Panc1 (cell line): ENCODE results near the gene PTPRN. TPM values are rescaled to one million over a fixed set of nuclear protein-coding genes. Genes with fewer than 3 reads are reported as not detected.

Experiments used
- ATAC-seq: fragments of 200-7000 bp; cut with Tn5 transposase; 2 replicates; pipeline ENCODE4 v1.9.1; 2020; ENCODE audit warnings: mild to moderate bottlenecking, moderate library complexity
- BruUV-seq: library from RNA; stranded (reverse); fragments of 400-500 nt; replicated peaks from 2 replicates; lab custom pipeline; 2021; lab: Mats Ljungman, UMichigan
- CTCF ChIA-PET: fragments of 300-600 bp; sonication (Branson Sonifier 250); formaldehyde crosslinking; loops from one replicate; lab custom pipeline; 2022; ENCODE audit warnings: antibody characterized with exemption; lab: Charles Lee
- POLR2A ChIA-PET: fragments of 300-600 bp; sonication (Branson Sonifier 250); formaldehyde crosslinking; loops from one replicate; lab custom pipeline; 2022; ENCODE audit warnings: antibody characterized with exemption; lab: Charles Lee
- DNase-seq: peaks from one replicate; pipeline ENCODE4 v3.0.0-alpha.2; 2010; ENCODE audit warnings: low read depth, low spot score
- H3K27ac ChIP-seq: 2 replicates; pipeline ENCODE4 v1.5.1; 2011; ENCODE audit warnings: mild to moderate bottlenecking, low read length, inconsistent platforms
- H3K27me3 ChIP-seq: fragments of 200-500 bp; sonication (Bioruptor generic); 2 replicates; pipeline ENCODE4 v1.6.0; 2014; ENCODE audit warnings: low read length, inconsistent platforms; ENCODE audit not compliant: control insufficient read depth, insufficient read depth
- H3K36me3 ChIP-seq: fragments of 200-500 bp; sonication (Bioruptor generic); 2 replicates; pipeline ENCODE4 v1.5.1; 2014; ENCODE audit warnings: inconsistent platforms, mild to moderate bottlenecking, low read length, moderate library complexity; ENCODE audit not compliant: control insufficient read depth, insufficient read depth
- H3K4me1 ChIP-seq: 2 replicates; pipeline ENCODE4 v1.5.1; 2011; ENCODE audit warnings: inconsistent platforms, mild to moderate bottlenecking, low read length, moderate library complexity; ENCODE audit not compliant: control insufficient read depth, insufficient read depth
- H3K4me3 ChIP-seq, 2 experiments: 2 replicates each; pipeline ENCODE4 v1.5.1; 2011 to 2012; ENCODE audit warnings: low read depth in 2 of 2, low read length in 2 of 2, mild to moderate bottlenecking in 2 of 2, inconsistent platforms in 1 of 2, moderate library complexity in 1 of 2
- H3K9me3 ChIP-seq: fragments of 200-500 bp; sonication (Bioruptor generic); 2 replicates; pipeline ENCODE4 v1.5.1; 2014; ENCODE audit warnings: low read depth, mild to moderate bottlenecking, inconsistent platforms, low read length, moderate library complexity; ENCODE audit not compliant: control insufficient read depth, insufficient read depth
- CTCF ChIP-seq: fragments of 450-650 bp; IDR thresholded peaks from 2 replicates; pipeline ENCODE4 v1.5.1; 2017; ENCODE audit warnings: mild to moderate bottlenecking
- POLR2AphosphoS5 ChIP-seq: IDR thresholded peaks from 2 replicates; pipeline ENCODE4 v1.6.1; 2012; ENCODE audit warnings: mild to moderate bottlenecking, low read depth, low read length, moderate library complexity
- REST ChIP-seq, 2 experiments: IDR thresholded peaks; 2 replicates each; pipeline ENCODE4 v1.6.1; 2011 to 2012; ENCODE audit warnings: low read depth in 2 of 2, control low read depth in 1 of 2, low read length in 1 of 2, mild to moderate bottlenecking in 1 of 2, moderate library complexity in 1 of 2; ENCODE audit not compliant: insufficient read depth in 1 of 2
- SIN3A ChIP-seq: IDR thresholded peaks from 2 replicates; pipeline ENCODE4 v1.6.1; 2012; ENCODE audit warnings: low read depth, mild to moderate bottlenecking, low read length, moderate library complexity, borderline replicate concordance; ENCODE audit not compliant: insufficient read depth
- TCF7L2 ChIP-seq: IDR thresholded peaks from 2 replicates; pipeline ENCODE4 v1.6.1; 2011; ENCODE audit warnings: mild to moderate bottlenecking, low read depth, low read length, inconsistent platforms
- in situ Hi-C: cut with HindIII; loops from 2 replicates; pipeline ENCODE4 v1.10.0; 2016; ENCODE audit warnings: low sequenced_read_pairs, low pct_unique_long_range_greater_than_20kb
- intact Hi-C: fragments of 100-400 bp; cut with micrococcal nuclease; formaldehyde crosslinking; loops from one replicate; pipeline ENCODE4 v1.10.0; 2022; ENCODE audit not compliant: unreplicated experiment
- total RNA-seq: library from RNA; stranded (reverse); gene quantifications from one replicate; pipeline ENCODE4 v1.2.1, GENCODE V29; 2021; ENCODE audit not compliant: unreplicated experiment

PTPRN gene
- total RNA-seq, 1 experiment from 2014 or later = not detected

- Histone ChIP-seq H3K9me3 (no peaks in the 10 kb centered on the region), H3K36me3 (no peaks in the 10 kb centered on the region), H3K27me3 (no peaks in the 10 kb centered on the region; the same call in 1 of the 2 replicates), H3K4me3 (no peak overlapping the region), H3K4me1 (peaks cover 4% of the 10 kb centered on the region; the same call in 1 of the 2 replicates), H3K27ac (no peak overlapping the region)
- in situ Hi-C loops = no loop called here
- no peak for DNase-seq
- TF ChIP-seq CTCF (no peak), SIN3A (no peak), REST (IDR thresholded peaks at IDR 0.05; ENCODE audit: insufficient read depth in 1 of 2, low read depth in 2 of 2, low read length in 1 of 2) (no peak), TCF7L2 (no peak), POLR2AphosphoS5 (no peak)
- intact Hi-C loops = no loop called here
- no TSS peak for BruUV-seq
- no peak for ATAC-seq
- POLR2A ChIA-PET = interaction anchor here (0.5 kb wide), 1 partner anchor 177 kb away, joined by 9 read pairs; no protein-coding TSS in a partner anchor
- CTCF ChIA-PET = no interaction called here
These were observed 12.4 kb downstream of the PTPRN start for GRCh38 chr2:219296631-219297391.

GRCh38 chr2:219296142-219296541 is 13.1 kb downstream of the PTPRN start:
- ChIA-PET POLR2A (no interaction called here), CTCF (interaction anchor here (0.6 to 1.7 kb wide), 3 partner anchors 17 to 92 kb away, joined by 4 to 8 read pairs (median 5); partner anchors contain the start of gene DNAJB2)
- H3K27ac ChIP-seq = no peak overlapping the region
- peaks cover 4% of the 10 kb centered on the region; the same call in 1 of the 2 replicates for H3K4me1 ChIP-seq
- H3K9me3 ChIP-seq = no peaks in the 10 kb centered on the region
- ATAC-seq (no peak), DNase-seq (no peak)
- in situ Hi-C loops = no loop called here
- no peaks in the 10 kb centered on the region; the same call in 1 of the 2 replicates for H3K27me3 ChIP-seq
- intact Hi-C loops = no loop called here
- TF ChIP-seq CTCF = no peak
- no peak for TF ChIP-seq SIN3A
- TF ChIP-seq POLR2AphosphoS5 = no peak
- TF ChIP-seq REST (IDR thresholded peaks at IDR 0.05; ENCODE audit: insufficient read depth in 1 of 2, low read depth in 2 of 2, low read length in 1 of 2) = no peak
- no peak for TF ChIP-seq TCF7L2
- no TSS peak for BruUV-seq
- H3K36me3 ChIP-seq = no peaks in the 10 kb centered on the region
- no peak overlapping the region for H3K4me3 ChIP-seq
